ENCODE data around the gene KRT78. TPM values are rescaled to one million over a fixed set of nuclear protein-coding genes. Genes with fewer than 3 reads are reported as not detected.

KRT78 gene
- total and polyA plus RNA-seq, 9 of the 15 experiments (the other 6 are each of a cell fraction or from before 2014, with no cell fraction given), result not detected

DNA sequence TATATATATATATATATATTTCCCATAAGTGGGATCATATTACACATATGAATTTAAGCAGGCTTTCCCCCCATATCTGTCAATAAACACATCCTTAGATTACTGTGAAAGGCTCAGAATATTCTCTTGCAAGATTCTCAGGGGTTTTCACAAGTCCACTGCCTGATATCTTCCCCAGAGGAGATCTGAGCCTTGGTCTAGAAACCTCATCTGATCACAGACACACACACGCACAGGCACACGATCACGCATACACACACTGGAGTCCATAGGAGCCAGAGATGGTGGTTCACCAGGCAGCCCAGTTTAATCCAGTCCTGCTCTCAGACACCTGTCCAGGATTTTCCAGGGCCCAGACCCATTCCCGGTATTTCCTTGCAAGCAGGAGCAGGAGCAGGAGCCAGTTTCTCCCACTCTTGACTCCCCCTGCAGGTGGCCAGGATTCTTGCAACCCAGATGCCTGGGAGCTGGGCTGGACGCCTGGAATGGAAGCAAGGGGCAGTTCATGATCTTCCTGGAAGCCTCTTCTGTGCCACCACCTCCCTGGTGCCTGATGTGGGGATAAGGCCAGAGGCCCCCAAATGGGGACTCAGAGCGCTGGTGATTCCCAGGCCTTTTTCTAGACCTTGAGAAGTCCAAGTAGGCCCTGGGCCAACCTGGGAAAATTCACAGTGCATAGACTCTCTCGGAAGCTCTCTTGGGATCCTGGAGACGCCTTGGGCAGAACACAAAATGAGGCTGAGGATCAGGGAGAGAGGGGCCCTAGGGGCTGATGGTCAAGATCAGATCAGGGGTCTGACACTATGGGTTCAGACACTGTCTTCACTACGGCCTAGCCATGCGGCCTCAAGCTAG lies 16.5 kb upstream of the KRT78 start (continued):
- TF ChIP-seq SAP30 (IDR thresholded peaks at IDR 0.05; ENCODE audit: borderline replicate concordance, insufficient read depth, low read depth, low read length, poor library complexity, severe bottlenecking) (no peak), STAG1 (CRISPR knock-in tag; IDR thresholded peaks at IDR 0.05; ENCODE audit: borderline replicate concordance) (peak; percentile 54; the same call in 1 of the 2 replicates), CC2D1A (IDR thresholded peaks at IDR 0.05) (0 out of 2 replicates have a peak, but pooled peaks have one; percentile 18), ZBED1 (IDR thresholded peaks at IDR 0.05) (no peak), DEAF1 (CRISPR knock-in tag; IDR thresholded peaks at IDR 0.05) (peak; percentile 73), TEAD4 (IDR thresholded peaks at IDR 0.05; ENCODE audit: low read length) (0 out of 2 replicates have a peak, but pooled peaks have one; percentile 25), TEAD4 (CRISPR knock-in tag; IDR thresholded peaks at IDR 0.05; ENCODE audit: borderline replicate concordance) (no peak), SMC3 (conservative IDR thresholded peaks at IDR 0.05; ENCODE audit: insufficient read depth, low read depth, low read length) (peak; percentile 72), GABPA (tag; conservative IDR thresholded peaks at IDR 0.05; ENCODE audit: low read depth) (no peak), ZNF77 (CRISPR knock-in tag; IDR thresholded peaks at IDR 0.05) (no peak), RAD21 (CRISPR knock-in tag; conservative IDR thresholded peaks at IDR 0.05 in 1 of 2, IDR thresholded peaks at IDR 0.05 in 1 of 2) (peak; percentile 83 to 87), TSC22D4 (tag; IDR thresholded peaks at IDR 0.05) (no peak), ARNT (IDR thresholded peaks at IDR 0.05) (0 out of 4 replicates have a peak, but pooled peaks of 1 of the 2 experiments have one; percentile 24), KLF16 (IDR thresholded peaks at IDR 0.05) (peak; percentile 41; the same call in 1 of the 2 replicates), YY1 (IDR thresholded peaks at IDR 0.05; ENCODE audit: borderline replicate concordance in 1 of 3, control insufficient read depth in 1 of 3, extremely low read depth in 1 of 3, insufficient read depth in 3 of 3, insufficient read length in 1 of 3, insufficient replicate concordance in 2 of 3, low read depth in 1 of 3, low read length in 2 of 3) (peak in 1 of 3 experiments; percentile 11), CTCF (IDR thresholded peaks at IDR 0.05 in 2 of 3, conservative IDR thresholded peaks at IDR 0.05 in 1 of 3; ENCODE audit: insufficient read depth in 2 of 3, low read depth in 1 of 3, low read length in 3 of 3) (peak; percentile 82 to 90 (median 89))

Measured in K562 (cell line).